AML-193 (cell line): ENCODE results near the gene TBC1D25.

Experiments used
- DNase-seq, 2 experiments: peaks; one replicate each; lab custom pipeline; 2025; lab: John Stamatoyannopoulos, UW

Gene TBC1D25

DNA sequence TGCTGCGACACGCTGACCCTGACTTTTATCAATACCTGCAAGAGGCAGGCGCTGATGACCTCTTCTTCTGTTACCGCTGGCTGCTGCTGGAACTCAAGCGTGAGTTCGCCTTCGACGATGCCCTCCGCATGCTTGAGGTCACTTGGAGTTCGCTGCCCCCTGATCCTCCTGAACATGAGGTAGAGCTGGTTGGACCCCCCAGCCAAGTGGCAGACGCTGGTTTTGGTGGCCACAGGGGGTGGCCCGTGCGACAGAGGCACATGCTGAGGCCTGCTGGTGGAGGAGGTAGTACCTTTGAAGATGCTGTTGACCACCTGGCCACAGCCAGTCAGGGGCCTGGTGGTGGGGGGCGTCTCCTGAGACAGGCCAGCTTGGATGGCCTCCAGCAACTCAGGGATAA, 20.5 kb downstream of the TBC1D25 start:
- DNase-seq, result no peak

DNA sequence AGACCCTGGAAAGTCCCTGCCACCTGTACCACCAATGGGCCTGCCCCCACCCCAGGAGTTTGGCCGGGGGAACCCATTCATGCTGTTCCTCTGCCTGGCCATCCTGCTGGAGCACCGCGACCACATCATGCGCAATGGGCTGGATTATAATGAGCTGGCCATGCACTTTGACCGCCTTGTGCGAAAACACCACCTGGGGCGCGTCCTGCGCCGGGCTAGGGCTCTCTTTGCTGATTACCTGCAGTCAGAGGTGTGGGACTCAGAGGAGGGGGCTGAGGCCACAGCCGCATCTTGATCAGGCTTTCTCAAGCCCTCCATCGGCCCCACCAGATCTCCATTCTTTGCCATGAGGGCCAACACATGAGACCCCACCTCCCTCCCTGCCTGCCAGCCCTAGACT, 21.2 kb downstream of the TBC1D25 start:
- DNase-seq, result no peak

DNA sequence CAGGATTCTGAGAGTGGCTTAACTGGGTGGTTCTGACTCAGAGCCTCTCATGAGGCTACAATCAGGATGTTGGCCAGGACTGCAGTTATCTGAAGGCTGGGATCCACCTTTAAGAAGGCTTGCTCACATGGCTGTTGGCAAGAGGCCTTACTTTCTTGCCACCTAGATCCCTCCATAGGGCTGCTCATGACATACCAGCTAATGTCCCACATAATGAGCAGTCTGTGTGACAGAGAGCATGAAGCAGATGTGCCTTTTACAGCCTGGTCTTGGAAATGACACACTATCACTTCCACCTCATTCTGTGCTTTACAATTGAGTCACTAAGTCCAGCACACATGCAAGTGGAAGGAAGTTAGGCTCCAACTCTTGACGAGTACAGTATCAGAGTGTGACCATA, 30.4 kb downstream of the TBC1D25 start:
- DNase-seq, result no peak

DNA sequence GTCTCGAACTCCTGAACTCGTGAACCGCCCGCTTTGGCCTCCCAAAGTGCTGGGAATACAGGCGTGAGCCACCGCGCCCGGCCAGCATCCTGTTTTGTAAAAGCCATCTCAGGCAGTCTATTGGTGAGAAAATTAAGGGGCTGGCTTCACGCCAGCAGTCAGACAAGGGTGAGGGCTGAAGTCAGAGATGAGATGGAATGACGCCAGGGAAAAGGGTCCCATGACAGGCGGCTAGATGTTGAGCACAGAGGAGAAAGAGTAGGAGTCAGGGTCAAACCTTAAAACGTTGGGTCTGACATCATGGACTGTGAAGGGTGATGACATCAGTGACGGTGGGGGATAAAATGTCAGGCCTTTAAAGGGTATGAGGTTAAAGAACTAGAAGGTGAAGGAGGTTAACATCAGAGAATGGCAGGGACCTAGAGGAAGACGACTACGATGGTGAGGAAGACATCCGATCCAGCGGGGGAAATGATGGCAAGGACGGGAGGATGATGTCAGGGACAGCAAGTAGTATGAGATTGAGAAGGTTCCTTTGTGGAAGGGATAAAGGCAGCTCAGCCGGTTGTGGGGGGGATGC, 34.3 kb downstream of the TBC1D25 start:
- no peak for DNase-seq

DNA sequence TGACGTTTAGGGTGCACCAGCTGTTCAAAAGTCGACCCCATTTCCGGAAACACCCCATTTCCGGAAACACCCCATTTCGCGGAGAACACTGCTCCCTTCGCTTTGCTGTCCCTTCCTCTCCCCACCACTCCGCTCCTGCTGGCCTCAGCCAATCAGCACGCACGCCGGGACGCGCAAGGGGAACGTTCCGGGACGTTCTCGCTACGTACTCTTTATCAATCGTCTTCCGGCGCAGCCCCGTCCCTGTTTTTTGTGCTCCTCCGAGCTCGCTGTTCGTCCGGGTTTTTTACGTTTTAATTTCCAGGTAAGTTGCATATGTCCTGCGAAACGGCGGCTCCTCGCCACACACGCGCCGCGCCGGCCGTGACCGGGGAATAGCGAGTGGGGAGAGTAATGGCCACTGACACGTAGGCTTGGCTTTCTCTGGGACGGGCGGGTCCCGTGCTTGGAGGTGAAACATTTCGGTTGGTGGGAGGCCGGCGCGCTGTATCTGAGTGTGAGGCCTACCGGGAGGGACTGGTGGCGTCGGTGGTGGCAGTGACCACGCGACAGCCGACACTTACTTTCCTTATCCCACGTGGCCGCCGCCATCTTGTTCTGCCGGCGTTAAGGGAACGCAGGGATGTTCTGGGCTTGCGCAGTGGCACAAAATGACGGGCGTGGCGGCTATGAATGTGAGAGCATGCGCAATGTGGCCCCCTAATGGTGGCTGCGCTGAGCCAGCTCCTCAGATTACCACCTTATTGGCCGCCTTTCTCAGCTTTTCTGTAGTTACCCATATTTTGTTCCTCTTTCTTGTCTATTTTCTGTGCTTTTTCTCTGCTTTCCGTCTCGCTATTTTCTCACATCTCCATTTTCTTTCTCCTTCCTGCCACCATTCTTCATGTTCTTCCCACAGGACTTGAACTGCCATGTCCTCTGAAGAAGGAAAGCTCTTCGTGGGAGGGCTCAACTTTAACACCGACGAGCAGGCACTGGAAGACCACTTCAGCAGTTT, 35.1 kb downstream of the TBC1D25 start, which contains the start of gene RBM3:
TSS of gene RBM3 (plus strand) at position 215 of the 997 bp plus-strand sequence. CDS start at position 912, 697 bp downstream.
- DNase-seq, result peak; percentile 66 to 76

DNA sequence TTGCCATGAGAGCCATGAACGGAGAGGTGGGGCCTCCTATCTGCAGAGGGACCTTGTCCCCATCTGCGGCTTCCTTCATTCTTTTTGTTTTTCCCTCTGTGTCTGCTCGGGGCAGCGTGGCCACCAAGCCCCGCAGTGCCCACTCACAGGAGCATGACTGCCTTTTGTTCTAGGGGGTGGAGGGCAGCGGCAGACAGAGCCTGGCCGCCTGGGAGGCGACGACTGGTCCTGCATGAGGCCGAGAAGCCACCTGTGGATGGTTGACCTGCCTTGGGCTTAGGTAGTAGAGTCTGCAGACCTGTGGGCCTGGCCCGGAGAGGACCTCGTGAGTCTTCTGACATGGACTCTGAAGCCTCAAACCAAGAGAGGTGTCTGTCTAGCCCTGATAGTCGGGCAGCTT, 36.1 kb downstream of the TBC1D25 start:
- DNase-seq, result no peak

DNA sequence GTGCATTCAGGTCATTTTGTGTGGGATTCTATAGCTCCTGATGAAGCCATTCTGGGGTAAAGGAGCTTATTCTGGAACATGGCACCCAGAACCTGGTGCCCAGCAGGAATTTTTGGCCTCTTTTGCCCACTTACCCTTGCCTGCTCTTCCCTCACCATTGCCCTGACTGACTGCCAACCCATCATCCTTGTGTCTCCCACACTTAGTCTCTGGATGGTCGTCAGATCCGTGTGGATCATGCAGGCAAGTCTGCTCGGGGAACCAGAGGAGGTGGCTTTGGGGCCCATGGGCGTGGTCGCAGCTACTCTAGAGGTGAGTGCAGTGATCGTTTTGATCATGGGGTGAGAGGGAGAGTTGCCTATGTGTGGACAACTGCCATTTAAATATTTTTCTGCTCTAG, 36.6 kb downstream of the TBC1D25 start:
- DNase-seq, result no peak

DNA sequence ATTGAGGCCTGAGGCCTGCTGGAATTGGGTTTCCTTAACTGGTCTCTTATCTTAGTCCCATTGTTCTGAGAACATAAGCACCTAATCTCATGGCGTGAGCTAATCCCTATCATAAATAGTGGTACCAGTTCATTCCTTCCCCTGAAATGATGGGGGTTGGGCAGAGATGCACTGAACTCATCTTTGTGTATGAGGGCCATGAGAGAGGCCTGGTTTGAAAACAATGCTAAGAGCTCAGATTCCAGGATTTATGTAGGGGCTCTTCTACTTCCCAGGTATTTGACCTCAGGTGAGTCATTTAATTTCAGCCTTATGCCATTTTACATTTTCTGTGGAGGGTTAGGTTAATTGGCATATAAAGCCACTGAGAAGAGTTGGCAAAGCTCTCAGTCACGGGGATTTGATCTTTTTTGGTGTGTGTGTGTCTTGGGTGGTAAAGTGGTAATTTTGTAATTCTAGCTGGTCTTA, 39.2 kb downstream of the TBC1D25 start:
- DNase-seq, result no peak

DNA sequence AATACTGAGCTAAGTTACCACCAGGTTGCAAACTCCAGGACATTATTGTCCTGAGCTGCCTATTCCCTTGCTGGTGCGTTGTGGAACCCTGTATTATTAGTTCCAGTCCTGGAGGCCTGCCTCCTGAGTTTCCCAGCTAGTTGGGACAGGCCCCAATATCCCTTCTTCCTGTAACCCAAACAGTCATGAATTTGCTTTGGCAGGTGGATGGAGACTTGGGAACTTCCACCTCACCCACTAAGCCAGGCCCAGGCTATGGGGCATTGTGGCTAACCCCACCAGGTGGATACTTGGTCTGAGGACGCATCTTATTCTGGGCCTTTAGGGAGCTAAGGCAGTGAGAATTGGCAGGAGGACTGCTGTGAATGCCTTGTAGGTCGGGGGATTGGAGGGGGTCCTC, 39.7 kb downstream of the TBC1D25 start:
- DNase-seq, result no peak

DNA sequence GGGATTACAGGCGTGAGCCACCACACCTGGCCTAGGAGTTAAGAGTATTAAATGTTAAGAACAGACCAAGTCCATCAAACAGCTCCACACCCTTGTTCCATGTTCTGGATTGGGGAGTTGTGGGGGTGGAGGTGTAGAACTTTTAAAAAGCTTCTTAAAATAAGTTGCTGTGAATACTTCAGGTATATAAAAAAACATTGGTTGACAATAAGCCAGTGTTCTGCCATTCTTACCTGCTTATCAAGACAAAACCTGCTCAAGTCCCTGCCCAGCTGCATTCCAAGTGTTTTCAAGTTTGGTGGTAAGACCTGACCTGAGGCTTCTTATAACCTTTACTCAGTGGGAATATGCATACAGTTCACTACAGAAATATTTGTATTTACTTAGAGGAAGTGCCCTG, 41.1 kb downstream of the TBC1D25 start:
- no peak for DNase-seq

DNA sequence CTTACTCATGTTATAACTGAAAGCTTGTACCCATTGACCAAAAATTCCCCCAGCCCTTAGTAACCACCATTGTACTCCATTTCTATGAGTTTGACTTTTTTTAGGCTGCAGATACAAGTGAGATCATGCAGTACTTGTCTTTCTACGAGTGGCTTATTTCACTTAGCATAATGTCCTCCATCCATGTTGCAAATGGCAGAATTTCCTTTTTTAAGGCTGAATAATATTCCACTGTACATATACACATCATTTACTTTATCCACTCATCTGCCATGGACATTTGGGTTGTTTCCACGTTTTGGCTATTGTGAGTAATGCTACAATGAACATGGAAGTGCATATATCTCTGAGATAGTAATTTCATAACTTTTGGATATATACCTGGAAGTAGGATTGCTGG, 45.2 kb downstream of the TBC1D25 start:
- no peak for DNase-seq

DNA sequence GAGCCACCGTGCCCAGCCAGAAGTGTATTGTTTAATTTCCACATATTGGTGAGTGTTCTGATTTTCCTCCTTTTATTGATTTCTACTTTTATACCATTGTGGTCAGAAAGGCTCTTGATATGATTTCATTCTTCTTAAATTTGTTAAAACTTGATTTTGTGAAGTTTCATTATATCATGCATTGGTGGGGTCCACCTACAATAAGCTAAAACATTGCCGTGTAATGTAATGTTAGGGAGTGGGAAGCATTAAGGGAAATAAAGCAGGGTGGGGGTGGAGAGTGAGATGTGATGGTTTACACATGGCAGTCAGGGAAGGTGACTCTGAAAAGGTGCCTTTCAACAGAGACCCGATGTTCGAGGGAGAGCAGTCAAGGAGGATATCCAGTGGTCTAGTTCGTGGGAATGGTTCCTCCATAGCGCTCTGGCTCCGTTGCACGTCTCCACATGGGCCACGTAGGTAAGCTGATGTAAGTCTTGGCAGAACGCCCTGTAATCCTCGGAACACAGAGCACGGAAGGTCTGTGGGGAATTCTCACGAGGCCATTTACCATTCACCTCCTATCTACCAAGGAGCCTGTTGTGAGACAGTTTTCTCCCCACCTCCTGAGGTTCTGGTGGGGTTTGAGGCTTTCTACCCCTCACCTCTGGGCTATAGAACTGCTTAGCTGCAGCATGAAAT, 50.1 kb downstream of the TBC1D25 start:
- DNase-seq, result no peak

DNA sequence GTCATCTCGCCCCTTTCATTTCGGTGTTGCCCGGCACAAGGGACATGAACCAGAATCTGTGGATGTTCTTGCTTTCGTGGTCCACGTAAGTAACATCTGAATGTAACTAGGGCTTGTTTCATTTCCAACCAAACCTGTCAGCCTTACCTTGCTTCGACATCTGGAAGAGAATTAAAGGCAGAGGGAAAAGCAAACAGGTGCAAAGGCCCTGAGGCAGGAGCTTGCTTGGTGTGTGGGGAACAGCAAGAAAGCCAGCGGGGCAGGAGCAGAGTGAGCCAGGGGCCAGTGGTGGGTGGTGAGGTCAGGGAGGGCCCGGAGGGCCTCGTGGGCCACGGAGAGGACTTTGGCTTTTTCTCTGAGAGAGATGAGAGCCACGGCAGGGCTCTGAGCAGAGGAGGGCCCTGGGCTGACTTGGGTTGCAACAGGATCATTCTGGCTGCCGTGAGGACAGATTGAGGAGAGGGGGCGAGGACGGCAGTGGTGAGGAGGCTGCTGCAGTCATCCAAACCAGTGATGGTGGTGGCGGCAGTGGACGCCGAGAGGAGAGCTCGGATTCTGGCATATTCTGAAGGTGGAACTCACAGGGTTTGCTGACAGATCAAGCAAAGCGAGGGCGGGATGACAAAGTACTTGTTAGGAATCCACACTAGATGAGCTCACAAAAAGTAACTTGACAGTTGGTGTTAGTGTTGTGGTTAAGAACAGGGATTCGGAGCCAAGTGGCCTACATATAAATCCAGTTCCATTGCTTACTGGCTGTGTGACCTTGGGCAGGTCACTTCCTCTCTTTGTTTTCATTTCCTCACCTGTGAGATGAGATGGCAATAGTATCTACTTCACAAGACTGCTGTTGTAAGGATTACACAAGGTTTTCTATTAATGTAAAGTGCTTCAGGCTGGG, 50.9 kb downstream of the TBC1D25 start:
- DNase-seq, result no peak

DNA sequence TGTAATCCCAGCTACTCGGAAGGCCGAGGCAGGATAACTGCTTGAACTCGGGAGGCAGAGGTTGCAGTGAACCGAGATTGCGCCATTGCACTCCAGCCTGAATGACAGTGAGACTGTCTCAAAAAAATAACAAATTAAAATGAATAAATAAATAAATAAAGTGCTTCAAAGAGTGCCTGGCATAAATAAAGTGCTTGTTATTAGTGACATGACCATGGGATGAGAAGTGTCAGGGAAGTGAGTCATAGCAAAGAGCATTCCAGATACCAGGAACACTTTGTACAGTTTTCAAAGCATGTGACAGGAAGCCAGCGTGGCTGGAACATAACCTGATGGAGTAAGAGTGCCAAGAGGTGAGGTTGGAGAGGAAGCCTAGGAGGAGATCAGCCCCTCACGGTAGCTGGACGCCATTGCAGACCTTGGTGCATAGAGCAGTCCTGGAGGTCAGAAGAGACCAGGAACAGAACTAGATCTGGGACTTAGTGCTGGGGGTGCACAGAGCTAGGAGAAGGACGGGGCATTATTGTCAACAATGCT, 51.8 kb downstream of the TBC1D25 start:
- no peak for DNase-seq

DNA sequence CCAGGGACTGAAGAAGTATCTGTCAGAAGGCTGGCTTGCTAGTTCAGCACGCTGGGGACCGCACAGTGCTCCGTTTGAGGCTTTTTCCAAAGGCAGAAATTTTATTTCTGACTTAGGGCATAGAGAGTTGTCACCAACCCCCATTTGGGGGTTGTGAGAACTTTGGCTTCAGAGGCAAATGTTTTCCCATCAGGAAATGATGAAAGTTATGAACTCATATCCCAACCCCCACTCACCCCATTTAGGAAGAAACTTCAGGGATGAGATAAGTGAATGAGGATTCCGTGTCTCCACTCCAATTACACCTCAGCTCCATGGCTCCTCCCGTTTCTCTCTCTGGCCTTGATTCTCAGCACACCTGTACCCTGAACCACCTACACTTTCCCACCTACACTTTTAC, 53.5 kb downstream of the TBC1D25 start:
- DNase-seq, result no peak

DNA sequence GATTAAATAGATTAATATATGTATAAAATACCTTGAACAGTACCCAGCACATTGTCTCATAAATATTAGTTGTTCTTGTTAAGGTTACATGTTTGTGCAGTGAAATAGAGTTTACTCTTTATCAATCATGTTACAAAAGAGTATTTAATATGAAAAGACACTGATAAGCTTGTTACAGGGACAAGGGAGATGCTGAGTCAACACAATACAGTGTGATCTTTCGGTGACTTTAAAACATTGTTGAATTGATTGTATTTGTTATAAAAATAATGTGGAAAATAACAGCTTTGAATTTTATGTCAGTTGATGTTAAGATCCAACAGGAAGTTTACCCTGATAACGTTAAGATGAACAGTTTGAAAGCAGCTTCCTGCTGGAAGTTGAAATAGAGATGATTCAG, 56.4 kb downstream of the TBC1D25 start:
- DNase-seq, result no peak

DNA sequence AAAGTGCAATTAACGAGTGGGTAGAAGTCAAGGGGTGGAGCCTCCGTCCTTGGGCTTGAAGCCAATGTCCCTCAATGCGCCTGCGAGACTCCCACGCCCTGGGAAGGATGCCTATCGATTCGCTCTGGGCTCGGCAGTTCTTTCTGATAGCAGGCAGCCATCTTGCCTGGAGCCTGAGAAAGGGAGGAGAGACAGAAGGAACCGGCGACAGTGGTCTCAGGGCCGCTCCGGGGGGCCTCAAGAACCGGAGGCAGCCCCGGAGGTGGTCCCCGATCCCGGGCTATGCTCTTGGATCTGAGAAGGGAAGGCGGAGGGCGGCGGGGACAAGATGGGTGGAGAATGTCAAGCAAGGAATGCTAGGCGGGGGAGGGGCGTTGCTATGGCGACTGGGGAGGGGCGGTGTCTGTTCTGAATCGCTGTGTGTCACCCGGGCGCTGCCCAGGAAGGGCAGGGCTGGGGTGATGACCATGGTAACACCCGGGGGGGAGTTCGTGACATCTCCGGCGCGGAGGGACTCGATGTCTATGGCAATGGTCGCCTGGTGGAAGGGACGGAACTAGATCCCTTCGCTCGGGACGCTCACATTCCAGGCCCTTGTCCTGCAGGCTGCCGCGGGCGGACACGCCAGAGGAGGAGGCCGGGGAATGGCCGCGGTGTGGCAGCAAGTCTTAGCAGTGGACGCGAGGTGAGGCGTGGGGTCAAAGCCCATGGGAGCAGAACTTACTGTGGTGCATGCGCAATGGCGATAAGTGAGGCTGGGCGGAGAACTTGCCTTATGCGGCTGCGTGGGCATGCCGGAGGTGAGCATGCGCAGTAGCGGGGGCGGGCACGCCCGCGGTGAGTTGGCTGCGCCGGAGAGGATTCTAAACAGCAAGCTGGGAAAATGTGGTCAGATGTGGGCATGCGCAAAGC, 58.1 kb downstream of the TBC1D25 start, which contains the start of gene WDR13:
TSS of gene WDR13 (plus strand) at position 140 of the 912 bp plus-strand sequence. CDS start at position 645, 505 bp downstream.
- peak; percentile 70 to 73 for DNase-seq

DNA sequence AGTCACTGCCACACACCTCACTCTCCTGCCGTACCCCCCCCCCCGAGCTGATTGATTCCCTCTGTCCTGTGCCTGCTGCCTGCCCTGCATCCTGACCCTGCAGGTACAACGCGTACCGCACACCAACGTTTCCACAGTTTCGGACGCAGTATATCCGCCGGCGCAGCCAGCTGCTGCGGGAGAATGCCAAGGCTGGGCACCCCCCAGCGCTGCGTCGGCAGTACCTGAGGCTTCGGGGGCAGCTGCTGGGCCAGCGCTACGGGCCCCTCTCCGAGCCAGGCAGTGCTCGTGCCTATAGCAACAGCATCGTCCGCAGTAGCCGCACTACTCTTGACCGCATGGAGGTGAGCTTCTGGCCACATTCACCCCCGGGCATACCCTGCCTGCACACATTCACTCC, 59.1 kb downstream of the TBC1D25 start:
- no peak for DNase-seq

DNA sequence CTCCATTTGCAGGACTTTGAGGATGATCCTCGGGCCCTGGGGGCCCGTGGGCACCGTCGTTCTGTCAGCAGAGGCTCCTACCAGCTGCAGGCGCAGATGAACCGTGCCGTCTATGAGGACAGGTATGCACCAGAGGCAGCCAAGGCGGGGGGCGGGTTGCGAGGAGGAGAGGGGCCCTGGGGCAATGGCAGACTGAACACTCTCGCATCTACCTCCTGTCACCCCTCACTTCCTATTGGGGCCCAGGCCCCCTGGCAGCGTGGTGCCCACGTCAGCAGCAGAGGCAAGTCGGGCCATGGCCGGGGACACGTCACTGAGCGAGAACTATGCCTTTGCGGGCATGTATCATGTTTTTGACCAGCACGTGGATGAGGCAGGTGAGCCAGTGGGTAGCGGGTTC, 59.8 kb downstream of the TBC1D25 start:
- no peak for DNase-seq

DNA sequence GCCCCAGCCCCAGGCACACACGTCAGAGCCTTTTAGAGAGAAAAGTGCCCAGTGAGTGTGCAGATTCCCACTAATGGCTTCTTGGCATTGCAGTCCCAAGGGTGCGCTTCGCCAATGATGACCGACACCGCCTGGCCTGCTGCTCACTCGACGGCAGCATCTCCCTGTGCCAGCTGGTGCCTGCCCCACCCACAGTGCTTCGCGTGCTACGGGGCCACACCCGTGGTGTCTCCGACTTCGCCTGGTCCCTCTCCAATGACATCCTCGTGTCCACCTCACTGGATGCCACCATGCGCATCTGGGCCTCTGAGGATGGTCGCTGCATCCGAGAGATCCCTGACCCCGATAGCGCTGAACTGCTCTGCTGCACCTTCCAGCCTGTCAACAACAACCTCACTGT, 60.7 kb downstream of the TBC1D25 start:
- DNase-seq, result no peak
